ENCODE data around the gene MPL. TPM values are rescaled to one million over a fixed set of nuclear protein-coding genes. Genes with fewer than 3 reads are reported as not detected.

Gene MPL
- total RNA-seq, 2 donors from 2014 or later = 0.64 to 1.2 TPM

DNA sequence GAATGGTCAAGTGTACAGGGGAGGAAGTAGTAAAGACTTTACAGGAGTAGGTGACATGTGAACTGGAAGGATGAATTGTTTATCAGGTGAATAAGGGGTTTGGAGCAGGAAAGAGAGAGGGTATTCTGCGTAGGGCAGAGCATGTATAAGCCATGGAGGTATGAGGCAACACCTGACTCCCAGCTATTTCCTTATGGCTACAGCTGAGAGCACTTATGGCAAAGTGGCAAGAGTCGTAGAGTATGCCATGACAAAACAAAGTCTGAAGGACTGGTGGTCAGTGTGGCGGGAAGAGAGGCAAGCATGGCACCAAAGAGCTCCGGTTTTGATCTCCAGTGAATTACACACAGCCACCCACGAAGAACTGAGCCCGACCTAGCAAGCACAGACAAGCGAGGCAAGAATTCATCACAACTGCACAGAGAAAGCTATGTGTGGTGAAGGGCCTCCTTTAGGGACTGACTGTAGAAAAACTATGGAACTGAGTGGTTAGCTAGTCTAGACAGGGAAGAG, 39.2 kb downstream of the MPL start:
- Histone ChIP-seq H3K4me1 (ENCODE audit: control insufficient read depth, insufficient read depth, low read length) (no peaks in the 10 kb centered on the region), H3K36me3 (ENCODE audit: control insufficient read depth, insufficient read depth, low read length) (no peaks in the 10 kb centered on the region), H3K9ac (ENCODE audit: extremely low read depth, low read length, poor library complexity, severe bottlenecking) (no peak overlapping the region), H3K4me3 (ENCODE audit: low read length) (no peak overlapping the region), H3K27me3 (ENCODE audit: control insufficient read depth, insufficient read depth, low read length, poor library complexity, severe bottlenecking) (no peaks in the 10 kb centered on the region), H3K27ac (ENCODE audit: low read depth, low read length) (no peak overlapping the region), H3K9me3 (ENCODE audit: control insufficient read depth, low read length) (no peaks in the 10 kb centered on the region)
- no peak overlapping the region for H3K27ac Mint-ChIP-seq
- TF ChIP-seq, protein P1, sequence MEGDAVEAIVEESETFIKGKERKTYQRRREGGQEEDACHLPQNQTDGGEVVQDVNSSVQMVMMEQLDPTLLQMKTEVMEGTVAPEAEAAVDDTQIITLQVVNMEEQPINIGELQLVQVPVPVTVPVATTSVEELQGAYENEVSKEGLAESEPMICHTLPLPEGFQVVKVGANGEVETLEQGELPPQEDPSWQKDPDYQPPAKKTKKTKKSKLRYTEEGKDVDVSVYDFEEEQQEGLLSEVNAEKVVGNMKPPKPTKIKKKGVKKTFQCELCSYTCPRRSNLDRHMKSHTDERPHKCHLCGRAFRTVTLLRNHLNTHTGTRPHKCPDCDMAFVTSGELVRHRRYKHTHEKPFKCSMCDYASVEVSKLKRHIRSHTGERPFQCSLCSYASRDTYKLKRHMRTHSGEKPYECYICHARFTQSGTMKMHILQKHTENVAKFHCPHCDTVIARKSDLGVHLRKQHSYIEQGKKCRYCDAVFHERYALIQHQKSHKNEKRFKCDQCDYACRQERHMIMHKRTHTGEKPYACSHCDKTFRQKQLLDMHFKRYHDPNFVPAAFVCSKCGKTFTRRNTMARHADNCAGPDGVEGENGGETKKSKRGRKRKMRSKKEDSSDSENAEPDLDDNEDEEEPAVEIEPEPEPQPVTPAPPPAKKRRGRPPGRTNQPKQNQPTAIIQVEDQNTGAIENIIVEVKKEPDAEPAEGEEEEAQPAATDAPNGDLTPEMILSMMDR (conservative IDR thresholded peaks at IDR 0.05) = no peak
- no peak for DNase-seq
- 93 to 96% methylated on average over 7 of the region's 7 CpGs for WGBS, 2 experiments (ENCODE audit: insufficient coverage in 1 of 2, insufficient read length in 1 of 2)
- H3K9me3 Mint-ChIP-seq = no peaks in the 10 kb centered on the region
- peaks cover 5% of the 10 kb centered on the region for H3K36me3 Mint-ChIP-seq (ENCODE audit: low read depth)
- H3K4me3 Mint-ChIP-seq = no peak overlapping the region
- H3K4me1 Mint-ChIP-seq = no peaks in the 10 kb centered on the region
- H3K27me3 Mint-ChIP-seq (ENCODE audit: insufficient read depth) = no peaks in the 10 kb centered on the region

DNA sequence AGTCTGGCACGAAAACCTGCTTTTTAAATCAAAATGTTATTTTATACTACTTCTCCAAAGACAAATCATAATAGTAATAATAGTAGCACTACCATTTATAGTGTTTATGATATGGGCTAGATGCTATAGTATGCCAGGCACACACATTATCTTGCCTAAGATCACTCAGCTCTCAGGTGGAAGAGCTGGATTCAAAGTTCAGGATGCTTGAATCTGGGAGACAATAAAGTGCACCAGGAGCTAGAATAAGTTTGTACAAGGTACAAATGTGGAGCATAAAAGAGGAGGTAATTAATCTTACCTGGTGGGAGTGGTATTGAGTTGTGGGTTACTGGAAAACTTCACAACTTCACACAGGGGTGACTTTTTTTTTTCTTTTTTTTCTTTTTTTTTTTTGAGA, 40.2 kb downstream of the MPL start:
- H3K9me3 Mint-ChIP-seq = no peaks in the 10 kb centered on the region
- Histone ChIP-seq H3K4me3 (ENCODE audit: low read length) (no peak overlapping the region), H3K36me3 (ENCODE audit: control insufficient read depth, insufficient read depth, low read length) (peaks cover under 1% of the 10 kb centered on the region), H3K27ac (ENCODE audit: low read depth, low read length) (no peak overlapping the region), H3K9ac (ENCODE audit: extremely low read depth, low read length, poor library complexity, severe bottlenecking) (no peak overlapping the region), H3K9me3 (ENCODE audit: control insufficient read depth, low read length) (no peaks in the 10 kb centered on the region), H3K27me3 (ENCODE audit: control insufficient read depth, insufficient read depth, low read length, poor library complexity, severe bottlenecking) (no peaks in the 10 kb centered on the region), H3K4me1 (ENCODE audit: control insufficient read depth, insufficient read depth, low read length) (no peaks in the 10 kb centered on the region)
- H3K4me3 Mint-ChIP-seq = no peak overlapping the region
- no peaks in the 10 kb centered on the region for H3K4me1 Mint-ChIP-seq
- H3K36me3 Mint-ChIP-seq (ENCODE audit: low read depth) = peaks cover 9% of the 10 kb centered on the region
- no peaks in the 10 kb centered on the region for H3K27me3 Mint-ChIP-seq (ENCODE audit: insufficient read depth)
- TF ChIP-seq, protein P1 (conservative IDR thresholded peaks at IDR 0.05) = no peak
- 100% methylated on average over 1 of the region's 1 CpG; no CpG with 5 or more reads in 1 of the 2 experiments for WGBS, 2 experiments (ENCODE audit: insufficient coverage in 1 of 2, insufficient read length in 1 of 2)
- DNase-seq = no peak
- H3K27ac Mint-ChIP-seq = no peak overlapping the region

DNA sequence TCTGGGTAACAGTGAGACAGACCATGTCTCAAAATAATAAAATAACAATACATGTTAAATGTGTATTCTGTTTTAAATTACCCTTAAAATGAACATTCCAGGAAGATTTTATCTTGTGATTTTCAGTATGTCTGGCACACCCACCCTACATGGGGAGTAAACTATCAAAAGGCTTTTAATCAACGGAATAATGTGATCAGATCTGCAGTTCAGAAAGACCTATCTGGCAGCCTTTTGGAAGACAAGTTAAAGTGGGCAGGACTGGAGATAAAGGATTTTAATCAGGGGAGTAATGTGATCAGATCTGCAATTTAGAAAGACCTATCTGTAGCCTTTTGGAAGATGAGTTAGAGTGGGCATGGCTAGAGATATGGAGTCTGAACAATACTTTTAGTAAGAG, 41.9 kb downstream of the MPL start:
- Mint-ChIP-seq H3K4me1 (no peaks in the 10 kb centered on the region), H3K4me3 (no peak overlapping the region), H3K27ac (no peak overlapping the region), H3K27me3 (ENCODE audit: insufficient read depth) (no peaks in the 10 kb centered on the region), H3K9me3 (no peaks in the 10 kb centered on the region), H3K36me3 (ENCODE audit: low read depth) (peaks cover 21% of the 10 kb centered on the region)
- TF ChIP-seq, protein P1 (conservative IDR thresholded peaks at IDR 0.05) = no peak
- WGBS, 2 experiments (ENCODE audit: insufficient coverage in 1 of 2, insufficient read length in 1 of 2) = 97 to 100% methylated on average over 1 of the region's 1 CpG
- Histone ChIP-seq H3K36me3 (ENCODE audit: control insufficient read depth, insufficient read depth, low read length) (peaks cover 17% of the 10 kb centered on the region), H3K27ac (ENCODE audit: low read depth, low read length) (no peak overlapping the region), H3K9me3 (ENCODE audit: control insufficient read depth, low read length) (no peaks in the 10 kb centered on the region), H3K4me3 (ENCODE audit: low read length) (no peak overlapping the region), H3K27me3 (ENCODE audit: control insufficient read depth, insufficient read depth, low read length, poor library complexity, severe bottlenecking) (no peaks in the 10 kb centered on the region), H3K4me1 (ENCODE audit: control insufficient read depth, insufficient read depth, low read length) (no peaks in the 10 kb centered on the region), H3K9ac (ENCODE audit: extremely low read depth, low read length, poor library complexity, severe bottlenecking) (no peak overlapping the region)
- DNase-seq = no peak
